Stimulated activated CD8-positive, alpha-beta memory T cell treated with anti-CD3 and anti-CD28 coated beads, Interleukin-7, amount 100 ng/mL, for 4 hours (primary cell): ENCODE data around the gene MMS22L.

Experiments
- DNase-seq, 2 donors: peaks; one replicate each; pipeline ENCODE4 v3.0.0-alpha.2; 2020; ENCODE audit warnings: low read depth in 2 of 2

The MMS22L gene

GRCh38 chr6:97282726-97283617 is at the start of gene MMS22L:
MMS22L (minus strand) TSS chr6:97283216; CDS start chr6:97282477, 739 bp downstream.
- peak; percentile 88 for DNase-seq

GRCh38 chr6:97322811-97323210 is 39.8 kb upstream of the MMS22L start:
- DNase-seq = no peak

GRCh38 chr6:97322226-97322625 is 39.2 kb upstream of the MMS22L start:
- no peak for DNase-seq

GRCh38 chr6:97316978-97317377 is 34.0 kb upstream of the MMS22L start:
- DNase-seq = no peak

- no peak for DNase-seq
Measured at GRCh38 chr6:97312241-97312640, 29.2 kb upstream of the MMS22L start.

GRCh38 chr6:97306544-97307320 is 23.7 kb upstream of the MMS22L start:
- no peak for DNase-seq

- no peak for DNase-seq
Measured at GRCh38 chr6:97305414-97306066, 22.5 kb upstream of the MMS22L start.

GRCh38 chr6:97304701-97305100 is 21.7 kb upstream of the MMS22L start:
- no peak for DNase-seq

- DNase-seq = no peak
Measured at GRCh38 chr6:97294451-97294850, 11.4 kb upstream of the MMS22L start.

GRCh38 chr6:97293198-97293696 is 10.2 kb upstream of the MMS22L start:
- no peak for DNase-seq

- DNase-seq = no peak
Measured at GRCh38 chr6:97292671-97293070, 9.7 kb upstream of the MMS22L start.

- DNase-seq = no peak
Measured at GRCh38 chr6:97291896-97292295, 8.9 kb upstream of the MMS22L start.

- no peak for DNase-seq
Measured at GRCh38 chr6:97289332-97289731, 6.3 kb upstream of the MMS22L start.

GRCh38 chr6:97288188-97288587 is 5.2 kb upstream of the MMS22L start:
- no peak for DNase-seq

GRCh38 chr6:97282238-97282725 is 734 bp downstream of the MMS22L start:
- no peak for DNase-seq

GRCh38 chr6:97280766-97281165 is 2.2 kb downstream of the MMS22L start:
- DNase-seq = no peak

- no peak for DNase-seq
Measured at GRCh38 chr6:97275804-97276203, 7.2 kb downstream of the MMS22L start.

GRCh38 chr6:97269821-97270220 is 13.2 kb downstream of the MMS22L start:
- no peak for DNase-seq

GRCh38 chr6:97262676-97263075 is 20.3 kb downstream of the MMS22L start:
- DNase-seq = no peak

GRCh38 chr6:97246842-97247241 is 36.2 kb downstream of the MMS22L start:
- no peak for DNase-seq

GRCh38 chr6:97240222-97240621 is 42.8 kb downstream of the MMS22L start:
- DNase-seq = no peak

GRCh38 chr6:97231911-97232310 is 51.1 kb downstream of the MMS22L start:
- no peak for DNase-seq
